GM12864 (cell line): Measurements from ENCODE around the gene VRK1.

Source experiments
- DNase-seq: peaks from one replicate; pipeline ENCODE4 v3.0.0-alpha.2; 2011; ENCODE audit warnings: low read depth
- H3K4me3 ChIP-seq: 2 replicates; pipeline ENCODE4 v1.5.1; 2011; ENCODE audit warnings: mild to moderate bottlenecking, low read depth, low read length, control low read depth
- CTCF ChIP-seq: IDR thresholded peaks from 2 replicates; pipeline ENCODE4 v1.5.1; 2011; ENCODE audit warnings: low read depth, mild to moderate bottlenecking, moderate library complexity, low read length, control low read depth, inconsistent platforms; ENCODE audit errors: missing control alignments

Gene VRK1

DNA sequence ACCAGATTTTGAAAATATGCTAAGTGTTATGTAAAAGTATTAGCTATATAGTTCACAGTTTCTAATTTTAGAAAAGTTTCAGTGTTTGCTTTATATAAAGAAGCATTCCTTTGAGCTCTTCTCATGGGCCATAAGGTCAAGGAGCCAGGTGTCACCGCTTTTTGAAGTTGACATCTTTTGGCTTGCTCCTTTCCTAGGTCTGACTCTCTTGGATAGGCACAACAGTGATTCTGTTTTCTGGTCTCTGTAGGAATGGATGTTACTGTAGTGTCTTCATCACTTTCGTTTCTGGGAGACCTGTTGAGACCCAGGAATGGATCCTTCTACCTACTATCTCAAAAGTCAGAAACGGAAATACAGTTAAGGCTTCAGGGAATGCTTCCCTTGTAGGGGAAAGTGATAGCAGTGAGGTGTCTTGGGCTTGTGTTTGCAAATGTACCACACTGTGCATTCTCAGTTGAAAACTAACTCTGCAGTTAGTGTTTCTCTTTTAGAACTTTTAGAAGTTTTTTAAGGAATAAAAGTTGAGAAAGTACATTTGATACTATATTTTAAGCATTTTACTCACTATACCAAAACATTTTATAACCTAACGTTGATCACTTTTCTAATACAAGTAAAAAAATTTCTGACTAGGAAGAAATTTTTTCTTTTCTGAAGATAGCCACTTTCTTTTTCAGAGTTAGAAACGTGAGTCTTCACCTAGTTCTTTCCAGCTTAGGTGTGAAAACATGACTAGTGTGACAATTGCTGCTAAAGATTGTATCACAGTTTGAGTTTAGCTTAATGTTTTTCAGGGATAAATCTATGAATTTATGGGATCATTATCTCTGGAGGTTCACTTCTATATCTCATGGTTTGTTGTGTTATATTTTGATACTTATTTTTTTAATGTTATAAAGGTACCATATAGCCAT is 20.8 kb downstream of the VRK1 start:
- no peak for DNase-seq
- no peak for TF ChIP-seq CTCF
- H3K4me3 ChIP-seq, result no peak overlapping the region; the same call in 1 of the 2 replicates

DNA sequence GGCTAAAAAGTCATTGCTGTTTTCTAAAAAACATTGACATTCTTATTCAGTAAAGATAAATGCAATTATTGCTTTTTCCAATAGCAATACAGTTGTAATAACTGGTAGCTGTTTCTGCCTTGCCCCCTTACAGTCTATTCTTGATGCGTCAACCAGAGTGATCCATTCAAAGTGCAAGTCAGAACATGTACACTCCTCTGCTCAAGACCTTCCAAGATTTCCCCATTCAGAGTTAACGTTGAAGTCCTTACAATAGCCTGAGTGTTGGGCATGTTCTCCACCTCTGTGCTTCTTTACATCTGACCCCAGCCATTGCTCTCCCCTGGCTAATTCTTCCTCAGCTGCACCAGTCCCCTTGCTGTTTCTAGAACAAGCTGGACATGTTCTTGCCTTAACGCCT is 24.3 kb downstream of the VRK1 start:
- H3K4me3 ChIP-seq, result no peak overlapping the region
- TF ChIP-seq CTCF, result no peak

DNA sequence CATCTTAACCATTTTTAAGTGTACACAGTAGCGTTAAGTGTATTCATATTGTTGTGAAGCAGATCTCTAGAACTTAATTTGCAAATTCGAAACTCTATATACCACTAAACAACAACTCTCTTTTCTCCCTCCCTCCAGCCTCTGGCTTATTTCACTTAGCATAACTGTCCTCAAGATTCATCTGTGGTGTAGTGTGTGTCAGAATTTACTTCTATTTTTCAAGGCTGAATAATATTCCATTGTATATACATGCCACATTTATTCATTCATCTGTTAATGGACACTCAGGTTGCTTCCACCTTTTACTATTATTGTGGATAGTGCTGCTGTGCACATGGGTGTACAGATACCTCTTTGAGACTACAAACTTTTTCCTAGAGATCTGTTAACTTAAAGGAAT is 26.5 kb downstream of the VRK1 start:
- DNase-seq, result no peak
- no peak for TF ChIP-seq CTCF
- H3K4me3 ChIP-seq, result no peak overlapping the region

More for the DNA sequence above, 24.3 kb downstream of the VRK1 start:
- no peak for DNase-seq

- no peak for TF ChIP-seq CTCF
- no peak overlapping the region for H3K4me3 ChIP-seq
- DNase-seq, result no peak
Observed at GRCh38 chr14:96824283-96824682, 27.1 kb downstream of the VRK1 start.

DNA sequence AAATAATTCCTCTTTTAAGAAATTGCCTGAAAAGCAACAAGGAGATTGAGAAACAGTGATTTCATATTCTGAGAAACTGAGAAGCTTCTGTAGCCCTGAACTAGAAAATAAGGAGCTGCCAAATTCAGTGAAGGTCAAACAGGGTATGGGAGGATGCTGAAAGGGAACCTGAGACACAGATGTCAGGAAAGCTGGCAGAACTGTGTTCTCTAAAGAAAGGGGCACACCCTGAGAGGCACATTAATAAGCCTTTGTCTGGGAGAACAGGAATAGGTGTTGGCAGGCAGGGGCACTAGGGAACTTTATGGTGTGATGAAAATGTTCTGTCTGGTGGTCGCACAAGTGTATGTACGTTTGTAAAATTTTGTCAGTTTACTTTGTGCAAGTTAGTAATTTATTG is 29.6 kb downstream of the VRK1 start:
- no peak for DNase-seq
- no peak overlapping the region for H3K4me3 ChIP-seq
- no peak for TF ChIP-seq CTCF

- DNase-seq, result no peak
- H3K4me3 ChIP-seq, result no peak overlapping the region
- TF ChIP-seq CTCF, result no peak
Observed at GRCh38 chr14:96827290-96827689, 30.1 kb downstream of the VRK1 start.

DNA sequence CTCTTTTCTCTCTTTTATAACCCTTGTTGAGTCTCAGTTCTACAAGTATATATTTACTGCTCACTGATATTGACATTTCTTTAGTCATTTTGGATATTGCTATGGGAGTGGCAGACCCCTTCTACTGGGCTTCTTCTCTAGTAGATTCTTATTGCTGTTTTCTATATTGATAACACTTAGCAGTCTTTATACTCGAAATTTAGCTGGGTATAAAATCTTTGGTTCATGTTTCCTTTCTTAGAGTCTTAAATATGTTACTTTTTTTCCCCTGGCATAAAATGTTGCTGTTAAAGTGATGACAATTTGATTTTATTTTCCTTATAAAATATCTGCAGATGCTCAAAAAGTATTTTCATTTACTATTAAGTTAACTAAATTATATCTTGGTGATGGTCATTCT is 32.6 kb downstream of the VRK1 start:
- H3K4me3 ChIP-seq, result no peak overlapping the region
- TF ChIP-seq CTCF, result no peak
- no peak for DNase-seq
